NCI-H2227 (cell line): ENCODE data around the gene ADAMTSL1.
"Not testable (repeated sequence)": the region's sequence is repeated elsewhere in the genome, so short reads cannot be mapped to it uniquely, and the experiment has no call there.

Experiments used
- DNase-seq: peaks from one replicate; lab custom pipeline; 2025; ENCODE audit not compliant: unreplicated experiment; lab: John Stamatoyannopoulos, UW

ADAMTSL1 gene

GRCh38 chr9:18849890-18850677 is 376.1 kb downstream of the ADAMTSL1 start:
- no peak for DNase-seq

- DNase-seq: no peak
Observed at GRCh38 chr9:18851069-18851795, 377.3 kb downstream of the ADAMTSL1 start.

GRCh38 chr9:18855656-18856055 is 381.7 kb downstream of the ADAMTSL1 start:
- no peak for DNase-seq

GRCh38 chr9:18857334-18857733 is 383.4 kb downstream of the ADAMTSL1 start:
- DNase-seq: no peak

GRCh38 chr9:18857769-18858168 is 383.8 kb downstream of the ADAMTSL1 start:
- no peak for DNase-seq

- DNase-seq: no peak
Observed at GRCh38 chr9:18861609-18862544, 387.9 kb downstream of the ADAMTSL1 start.

GRCh38 chr9:18863791-18864190 is 389.8 kb downstream of the ADAMTSL1 start:
- no peak for DNase-seq

- no peak for DNase-seq
Observed at GRCh38 chr9:18864516-18864915, 390.6 kb downstream of the ADAMTSL1 start.

- no peak for DNase-seq
Observed at GRCh38 chr9:18865542-18865941, 391.6 kb downstream of the ADAMTSL1 start.

GRCh38 chr9:18866121-18866831 is 392.3 kb downstream of the ADAMTSL1 start:
- no peak for DNase-seq

GRCh38 chr9:18869725-18870124 is 395.8 kb downstream of the ADAMTSL1 start:
- no peak for DNase-seq

GRCh38 chr9:18874069-18874468 is 400.1 kb downstream of the ADAMTSL1 start:
- DNase-seq: no peak

GRCh38 chr9:18874990-18875389 is 401.0 kb downstream of the ADAMTSL1 start:
- DNase-seq: not testable (repeated sequence)

- DNase-seq: no peak
Observed at GRCh38 chr9:18877984-18878383, 404.0 kb downstream of the ADAMTSL1 start.

GRCh38 chr9:18881758-18882157 is 407.8 kb downstream of the ADAMTSL1 start:
- DNase-seq: no peak

GRCh38 chr9:18887546-18887945 is 413.6 kb downstream of the ADAMTSL1 start:
- no peak for DNase-seq

GRCh38 chr9:18888290-18888689 is 414.3 kb downstream of the ADAMTSL1 start:
- no peak for DNase-seq

- no peak for DNase-seq
Observed at GRCh38 chr9:18889550-18889949, 415.6 kb downstream of the ADAMTSL1 start.

- no peak for DNase-seq
Observed at GRCh38 chr9:18890372-18890771, 416.4 kb downstream of the ADAMTSL1 start.

GRCh38 chr9:18891946-18892670 is 418.2 kb downstream of the ADAMTSL1 start:
- DNase-seq: no peak
